OCI-LY1 (cell line): ENCODE measurements around the gene EHBP1L1.

Experiments
- H2AFZ ChIP-seq: fragments of 200-600 bp; sonication (generic), shearing (Covaris generic); 2 replicates; pipeline ENCODE4 v1.6.0; 2014; ENCODE audit warnings: antibody characterized with exemption, mild to moderate bottlenecking, low read length
- H3F3A ChIP-seq: fragments of 200-600 bp; sonication (generic), shearing (Covaris generic); 2 replicates; pipeline ENCODE4 v1.6.0; 2014; ENCODE audit warnings: mild to moderate bottlenecking, antibody characterized with exemption, low read length, moderate library complexity; ENCODE audit not compliant: insufficient read depth
- H3K27ac ChIP-seq: fragments of 200-600 bp; sonication (generic); 2 replicates; pipeline ENCODE4 v1.5.1; 2014; ENCODE audit warnings: low read length, mixed run types, mild to moderate bottlenecking, low read depth; ENCODE audit not compliant: poor library complexity, severe bottlenecking
- H3K27me3 ChIP-seq: fragments of 200-600 bp; sonication (generic); 2 replicates; pipeline ENCODE4 v1.6.0; 2014; ENCODE audit warnings: antibody characterized with exemption, mild to moderate bottlenecking, low read length, moderate library complexity; ENCODE audit not compliant: insufficient read depth
- H3K36me3 ChIP-seq: fragments of 200-600 bp; sonication (generic); 2 replicates; pipeline ENCODE4 v1.6.1; 2014; ENCODE audit warnings: mild to moderate bottlenecking, antibody characterized with exemption, low read length, moderate library complexity, mixed read lengths; ENCODE audit not compliant: insufficient read depth
- H3K4me1 ChIP-seq: fragments of 200-600 bp; sonication (generic); 2 replicates; pipeline ENCODE4 v1.5.1; 2014; ENCODE audit warnings: mild to moderate bottlenecking, low read length, moderate library complexity; ENCODE audit not compliant: insufficient read depth, severe bottlenecking
- H3K4me2 ChIP-seq: fragments of 200-600 bp; sonication (generic), shearing (Covaris generic); 2 replicates; pipeline ENCODE4 v1.6.1; 2014; ENCODE audit warnings: low read length
- H3K4me3 ChIP-seq: fragments of 200-600 bp; sonication (generic); 2 replicates; pipeline ENCODE4 v1.5.1; 2014; ENCODE audit warnings: low read length, low read depth, mild to moderate bottlenecking, mixed read lengths; ENCODE audit not compliant: poor library complexity, severe bottlenecking
- H3K79me2 ChIP-seq: fragments of 200-600 bp; shearing (Covaris generic); 2 replicates; pipeline ENCODE4 v1.6.1; 2016; ENCODE audit warnings: mixed run types, low read length, mixed read lengths; ENCODE audit not compliant: insufficient read depth
- H3K9ac ChIP-seq: fragments of 200-600 bp; sonication (generic), shearing (Covaris generic); 2 replicates; pipeline ENCODE4 v1.6.1; 2014; ENCODE audit warnings: mild to moderate bottlenecking, low read length, mixed read lengths
- H3K9me2 ChIP-seq: fragments of 200-600 bp; sonication (generic), shearing (Covaris generic); 2 replicates; pipeline ENCODE4 v1.6.1; 2014; ENCODE audit warnings: low read depth, mild to moderate bottlenecking, low read length, mixed read lengths
- H3K9me3 ChIP-seq: fragments of 200-600 bp; shearing (Covaris generic); 2 replicates; pipeline ENCODE4 v1.6.1; 2014; ENCODE audit warnings: low read length, mixed read lengths
- H4K20me1 ChIP-seq: fragments of 200-600 bp; sonication (generic), shearing (Covaris generic); 2 replicates; pipeline ENCODE4 v1.6.0; 2016; ENCODE audit warnings: mild to moderate bottlenecking, low read length; ENCODE audit not compliant: insufficient read depth
- EZH2 ChIP-seq: fragments of 200-600 bp; sonication (generic), shearing (Covaris generic); IDR thresholded peaks from 2 replicates; pipeline ENCODE4 v1.8.0; 2017; ENCODE audit warnings: borderline replicate concordance, mixed run types, mild to moderate bottlenecking, antibody characterized with exemption, low read length, moderate library complexity, mixed read lengths
- TF ChIP-seq, protein P1 (sequence below): fragments of 200-600 bp; sonication (generic), shearing (Covaris generic); IDR thresholded peaks from 2 replicates; pipeline ENCODE4 v1.5.1; 2017; ENCODE audit warnings: mild to moderate bottlenecking, antibody characterized with exemption, low read length, moderate library complexity, mixed read lengths

Gene EHBP1L1

DNA sequence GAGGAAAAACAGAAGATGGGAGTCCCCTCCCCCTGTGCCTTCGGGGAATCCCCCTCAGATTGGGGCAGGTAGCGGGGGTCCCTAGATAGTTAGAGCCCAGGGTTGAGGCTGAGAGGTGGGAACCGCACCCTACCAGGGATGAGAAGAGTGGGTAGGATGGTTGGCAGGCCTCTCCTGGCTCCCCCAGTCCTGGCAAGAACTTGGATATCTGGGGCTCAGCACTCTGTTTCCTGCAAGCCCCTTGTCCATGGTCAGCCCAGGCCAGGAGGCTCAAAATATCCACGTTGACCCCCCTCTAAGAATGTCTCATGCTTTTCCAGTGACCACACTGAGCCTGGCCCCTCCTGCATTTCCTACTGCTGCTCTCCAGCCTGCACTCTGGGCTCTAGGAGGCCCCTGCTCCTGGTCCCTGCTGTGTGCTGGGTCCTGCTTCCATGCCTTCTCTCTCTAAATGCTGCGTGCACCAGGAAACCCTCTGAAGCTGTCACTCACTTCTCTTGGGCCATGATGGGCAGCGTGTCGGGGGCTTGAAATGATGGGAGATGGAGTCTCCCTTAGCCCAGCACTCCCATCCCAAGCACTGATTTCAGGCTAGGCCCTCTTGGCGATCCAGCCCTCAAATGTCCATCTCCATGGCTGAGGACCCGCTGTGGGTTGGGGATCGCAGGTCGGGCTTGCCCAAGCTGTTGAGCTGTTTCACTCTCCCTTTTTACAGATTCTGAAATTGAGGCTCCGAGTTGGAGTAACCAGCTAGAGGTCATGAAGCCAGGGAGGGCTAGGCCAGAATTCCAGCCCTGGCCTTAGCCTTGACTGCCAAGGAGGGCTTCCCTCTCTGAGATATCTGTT, 36.1 kb downstream of the EHBP1L1 start:
- Histone ChIP-seq H3K9me3 (no peaks in the 10 kb centered on the region), H3K4me2 (peak overlapping the region; percentile 73; the same call in 1 of the 2 replicates), H3K4me1 (peaks cover 35% of the 10 kb centered on the region), H4K20me1 (no peaks in the 10 kb centered on the region), H3K27ac (no peak overlapping the region), H3K4me3 (peak overlapping the region; percentile 83), H3K9ac (no peak overlapping the region; the same call in 1 of the 2 replicates), H3K9me2 (no peaks in the 10 kb centered on the region), H3K79me2 (peaks cover 9% of the 10 kb centered on the region; the same call in 1 of the 2 replicates), H3F3A (no peaks in the 10 kb centered on the region), H3K27me3 (no peaks in the 10 kb centered on the region), H2AFZ (no peak overlapping the region), H3K36me3 (peaks cover 14% of the 10 kb centered on the region)
- TF ChIP-seq EZH2, result no peak
- TF ChIP-seq, protein P1, sequence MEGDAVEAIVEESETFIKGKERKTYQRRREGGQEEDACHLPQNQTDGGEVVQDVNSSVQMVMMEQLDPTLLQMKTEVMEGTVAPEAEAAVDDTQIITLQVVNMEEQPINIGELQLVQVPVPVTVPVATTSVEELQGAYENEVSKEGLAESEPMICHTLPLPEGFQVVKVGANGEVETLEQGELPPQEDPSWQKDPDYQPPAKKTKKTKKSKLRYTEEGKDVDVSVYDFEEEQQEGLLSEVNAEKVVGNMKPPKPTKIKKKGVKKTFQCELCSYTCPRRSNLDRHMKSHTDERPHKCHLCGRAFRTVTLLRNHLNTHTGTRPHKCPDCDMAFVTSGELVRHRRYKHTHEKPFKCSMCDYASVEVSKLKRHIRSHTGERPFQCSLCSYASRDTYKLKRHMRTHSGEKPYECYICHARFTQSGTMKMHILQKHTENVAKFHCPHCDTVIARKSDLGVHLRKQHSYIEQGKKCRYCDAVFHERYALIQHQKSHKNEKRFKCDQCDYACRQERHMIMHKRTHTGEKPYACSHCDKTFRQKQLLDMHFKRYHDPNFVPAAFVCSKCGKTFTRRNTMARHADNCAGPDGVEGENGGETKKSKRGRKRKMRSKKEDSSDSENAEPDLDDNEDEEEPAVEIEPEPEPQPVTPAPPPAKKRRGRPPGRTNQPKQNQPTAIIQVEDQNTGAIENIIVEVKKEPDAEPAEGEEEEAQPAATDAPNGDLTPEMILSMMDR, result no peak

DNA sequence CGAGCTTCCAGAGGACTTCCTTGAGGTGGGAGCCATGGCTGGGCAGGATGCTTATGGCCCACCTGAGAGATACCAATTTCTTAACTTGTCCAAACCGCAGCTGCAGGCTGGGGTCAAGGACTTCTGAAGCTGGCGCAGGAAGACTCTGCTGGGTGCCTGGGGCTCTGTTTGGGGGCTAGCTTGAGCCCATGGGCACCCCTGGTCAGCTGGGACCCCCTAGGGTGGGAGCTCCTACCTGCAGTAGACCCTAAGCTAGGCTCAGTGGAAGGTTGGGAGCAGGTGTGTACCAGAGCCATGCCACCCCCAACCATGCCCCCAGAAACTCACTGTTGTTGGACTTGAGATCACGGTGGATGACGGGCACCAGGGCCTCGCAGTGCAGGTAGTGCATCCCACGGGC, 36.8 kb downstream of the EHBP1L1 start:
- Histone ChIP-seq H3K79me2 (peaks cover 9% of the 10 kb centered on the region; the same call in 1 of the 2 replicates), H4K20me1 (no peaks in the 10 kb centered on the region), H3K4me1 (peaks cover 42% of the 10 kb centered on the region), H3F3A (no peaks in the 10 kb centered on the region), H2AFZ (no peak overlapping the region), H3K27me3 (no peaks in the 10 kb centered on the region), H3K9ac (peak overlapping the region; percentile 82; the same call in 1 of the 2 replicates), H3K4me3 (peak overlapping the region; percentile 83), H3K27ac (no peak overlapping the region), H3K36me3 (peaks cover 13% of the 10 kb centered on the region), H3K9me2 (no peaks in the 10 kb centered on the region), H3K9me3 (no peaks in the 10 kb centered on the region), H3K4me2 (peak overlapping the region; percentile 73)
- no peak for TF ChIP-seq EZH2
- TF ChIP-seq, protein P1, result no peak

DNA sequence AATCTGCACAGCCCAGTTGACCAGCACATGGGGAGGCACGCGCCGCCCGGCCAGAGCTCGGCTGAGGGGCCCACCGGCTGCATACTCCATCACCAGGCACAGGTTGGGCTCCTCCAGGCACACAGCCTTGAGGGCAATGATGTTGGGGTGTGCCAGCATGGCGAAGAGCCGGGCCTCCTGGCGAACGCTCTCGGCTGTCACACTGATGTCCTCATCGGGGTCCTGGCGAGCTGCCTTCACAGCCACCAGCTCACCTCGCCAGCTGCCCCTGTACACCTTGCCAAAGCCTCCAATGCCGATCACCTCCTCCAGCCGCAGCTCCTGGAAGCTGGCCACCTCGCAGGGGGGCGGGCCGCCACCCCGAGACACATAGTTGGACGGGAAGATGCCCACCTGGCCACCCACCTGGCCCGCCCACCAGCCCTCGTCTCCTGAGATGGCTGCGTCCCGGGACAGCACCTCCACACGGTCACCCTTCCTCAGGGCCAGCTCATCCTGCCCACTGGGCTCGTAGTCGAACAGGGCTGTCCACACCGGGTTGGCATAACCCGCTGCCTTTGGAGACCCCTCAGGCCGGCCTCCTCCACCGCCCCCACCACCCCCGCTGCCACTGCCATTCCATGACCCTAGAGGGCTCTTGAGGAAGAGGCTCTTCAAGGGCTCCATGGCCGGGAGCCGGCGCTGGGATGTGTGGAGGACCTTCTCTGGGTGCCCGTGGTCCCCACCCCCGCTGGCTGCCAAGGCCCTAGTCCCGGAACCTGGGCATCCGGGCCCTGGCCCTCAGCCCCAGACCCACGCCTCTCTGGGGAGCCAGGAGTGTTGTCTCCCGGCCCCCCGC, 37.5 kb downstream of the EHBP1L1 start:
- no peaks in the 10 kb centered on the region for H3F3A ChIP-seq
- peaks cover 13% of the 10 kb centered on the region for H3K36me3 ChIP-seq
- H3K27ac ChIP-seq, result peak overlapping the region; percentile 77
- peak overlapping the region; percentile 73 for H3K4me2 ChIP-seq
- H3K9ac ChIP-seq, result peak overlapping the region; percentile 82
- TF ChIP-seq EZH2, result no peak
- TF ChIP-seq, protein P1, result no peak
- H3K4me3 ChIP-seq, result peak overlapping the region; percentile 83
- no peaks in the 10 kb centered on the region for H4K20me1 ChIP-seq
- peaks cover 9% of the 10 kb centered on the region; the same call in 1 of the 2 replicates for H3K79me2 ChIP-seq
- H2AFZ ChIP-seq, result no peak overlapping the region
- peaks cover 48% of the 10 kb centered on the region for H3K4me1 ChIP-seq
- H3K9me3 ChIP-seq, result no peaks in the 10 kb centered on the region
- H3K9me2 ChIP-seq, result no peaks in the 10 kb centered on the region
- H3K27me3 ChIP-seq, result no peaks in the 10 kb centered on the region
